Kidney (tissue), 14 donors: ENCODE data around the gene TRPM3. TPM values are rescaled to one million over a fixed set of nuclear protein-coding genes. Genes with fewer than 3 reads are reported as not detected.

ENCODE experiments used
- DNase-seq, 5 donors: peaks; one replicate each; pipeline ENCODE4 v3.0.0-alpha.2; 2013 to 2020
- FAIRE-seq: peaks from 2 replicates; lab custom pipeline; 2012; peaks lifted over from hg19 to GRCh38; lab: Jason Lieb, UNC
- H3K27ac ChIP-seq, 2 donors: one replicate each; pipeline ENCODE4 v1.7.0; 2013; ENCODE audit warnings: low read depth in 2 of 2, low read length in 2 of 2, inconsistent platforms in 1 of 2
- H3K27me3 ChIP-seq: one replicate; pipeline ENCODE4 v1.7.1; 2013; ENCODE audit warnings: low read length, inconsistent platforms; ENCODE audit not compliant: control insufficient read depth, insufficient read depth
- H3K36me3 ChIP-seq, 3 donors: one replicate each; pipeline versions ENCODE4 v1.7.0 to v1.7.1; 2013; ENCODE audit warnings: low read length in 3 of 3, control low read depth in 1 of 3, inconsistent platforms in 1 of 3; ENCODE audit not compliant: insufficient read depth in 3 of 3, control insufficient read depth in 2 of 3
- H3K4me1 ChIP-seq, 3 donors: one replicate each; pipeline versions ENCODE4 v1.7.0 to v1.7.1; 2013; ENCODE audit warnings: low read length in 3 of 3, inconsistent platforms in 1 of 3, low read depth in 1 of 3; ENCODE audit not compliant: control insufficient read depth in 2 of 3, insufficient read depth in 2 of 3
- H3K4me3 ChIP-seq, 3 donors: one replicate each; pipeline versions ENCODE4 v1.7.0 to v1.8.1; 2013; ENCODE audit warnings: low read length in 3 of 3, control low read depth in 1 of 3, inconsistent platforms in 1 of 3
- H3K9ac ChIP-seq, 3 donors: one replicate each; pipeline versions ENCODE4 v1.7.0 to v1.7.1; 2013; ENCODE audit warnings: low read length in 3 of 3, control low read depth in 1 of 3, inconsistent platforms in 1 of 3
- H3K9me3 ChIP-seq, 3 donors: one replicate each; pipeline versions ENCODE4 v1.7.0 to v1.7.1; 2013; ENCODE audit warnings: low read length in 3 of 3, control low read depth in 1 of 3, inconsistent platforms in 1 of 3; ENCODE audit not compliant: control insufficient read depth in 2 of 3, insufficient read depth in 1 of 3
- intact Hi-C: fragments of 100-400 bp; cut with DNase I; formaldehyde crosslinking; loops from one replicate; pipeline ENCODE4 v1.11.1; 2022
- polyA plus RNA-seq: library from polyadenylated mRNA; stranded (reverse); fragments of 350-450 nt; fragmentation: Illumina TruSeq; extraction: RNeasy Lipid Tissue Mini Kit (QIAGEN cat#74804); gene quantifications from one replicate; pipeline ENCODE4 v1.2.3, GENCODE V29; 2014; ENCODE audit warnings: low read depth, low replicate concordance; ENCODE audit not compliant: insufficient read depth
- total RNA-seq: library from RNA; stranded (reverse); fragmentation: NEBNext Ultra II Directional; extraction: Animal tissue kit (Norgen Biotek cat#: 25700); gene quantifications from one replicate; pipeline ENCODE4 v1.2.1, GENCODE V29; 2021
- TF ChIP-seq, protein P1 (sequence below): IDR thresholded peaks from 3 replicates; pipeline ENCODE4 v1.5.1; 2012; ENCODE audit warnings: mild to moderate bottlenecking, moderate library complexity, borderline replicate concordance; ENCODE audit not compliant: insufficient read depth; ENCODE audit errors: extremely low read depth
- donor health status: control.
- donor health status: control.
- donor health status: control.
- donor health status: control.
- donor health status: control.
- donor health status: DM: yes; HTN: yes; CAD: no.
- donor health status: Normal renal cell carcinoma (clear cell type).

Gene TRPM3
- total and polyA plus RNA-seq, 2 donors from 2014 or later, result 8.8 to 11.4 TPM

DNA sequence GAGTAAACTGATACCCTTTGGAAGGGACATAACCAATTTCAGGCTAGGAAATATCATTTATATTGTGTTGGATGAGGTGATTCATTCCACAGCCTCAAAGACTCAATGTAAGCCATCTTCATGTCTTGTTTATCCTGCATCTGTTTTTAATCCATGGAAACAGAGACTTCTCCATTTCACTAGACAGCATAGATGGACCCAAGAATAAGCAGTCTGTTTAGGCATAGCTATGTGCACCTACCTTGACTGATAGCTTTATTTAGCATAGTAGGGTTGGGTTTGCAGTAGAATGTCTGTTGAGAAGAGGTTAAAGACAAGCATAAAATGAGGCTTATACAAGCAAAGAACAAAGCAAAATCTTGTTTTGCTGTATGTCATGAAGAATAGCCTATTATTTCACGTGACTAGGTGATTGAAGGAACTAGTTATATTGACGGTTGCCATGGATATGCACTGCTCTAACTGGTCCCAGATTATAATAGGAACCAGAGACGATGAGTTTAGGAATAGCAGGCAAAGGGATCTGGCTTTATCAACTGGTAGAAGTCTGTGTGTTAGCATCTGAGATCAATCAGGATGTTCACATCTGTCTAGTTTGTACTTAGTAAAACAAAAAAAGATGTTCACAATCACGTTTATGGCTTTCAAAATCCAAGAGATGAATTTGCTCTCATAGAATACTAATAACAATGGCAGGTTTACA, 552.2 kb downstream of the TRPM3 start:
- Histone ChIP-seq H3K27me3 (no peaks in the 10 kb centered on the region), H3K27ac (no peak overlapping the region)

DNA sequence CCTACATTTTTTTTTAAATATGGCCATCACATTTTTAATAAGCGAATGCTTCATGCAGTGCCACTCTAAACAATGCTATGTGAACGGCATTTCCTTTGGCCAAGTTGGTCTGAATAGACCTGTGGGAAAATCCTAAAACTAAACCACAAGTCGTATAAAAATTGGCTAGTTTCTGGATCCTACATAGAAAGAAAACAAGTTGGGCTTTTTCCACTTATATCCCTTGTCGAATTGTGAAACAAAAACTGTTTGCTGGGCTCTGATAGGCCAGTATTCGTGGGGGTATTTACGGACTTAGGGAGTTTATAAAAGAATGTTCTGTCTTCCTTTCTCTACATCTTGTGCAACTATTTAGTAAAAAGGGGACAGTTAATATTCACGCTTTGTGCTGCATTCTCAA, 553.9 kb downstream of the TRPM3 start:
- intact Hi-C loops, result no loop called here
- DNase-seq, result no peak
- H3K4me3 ChIP-seq, result no peak overlapping the region
- no peaks in the 10 kb centered on the region for H3K9me3 ChIP-seq
- no peak overlapping the region for H3K9ac ChIP-seq
- H3K27ac ChIP-seq, result no peak overlapping the region
- TF ChIP-seq, protein P1, sequence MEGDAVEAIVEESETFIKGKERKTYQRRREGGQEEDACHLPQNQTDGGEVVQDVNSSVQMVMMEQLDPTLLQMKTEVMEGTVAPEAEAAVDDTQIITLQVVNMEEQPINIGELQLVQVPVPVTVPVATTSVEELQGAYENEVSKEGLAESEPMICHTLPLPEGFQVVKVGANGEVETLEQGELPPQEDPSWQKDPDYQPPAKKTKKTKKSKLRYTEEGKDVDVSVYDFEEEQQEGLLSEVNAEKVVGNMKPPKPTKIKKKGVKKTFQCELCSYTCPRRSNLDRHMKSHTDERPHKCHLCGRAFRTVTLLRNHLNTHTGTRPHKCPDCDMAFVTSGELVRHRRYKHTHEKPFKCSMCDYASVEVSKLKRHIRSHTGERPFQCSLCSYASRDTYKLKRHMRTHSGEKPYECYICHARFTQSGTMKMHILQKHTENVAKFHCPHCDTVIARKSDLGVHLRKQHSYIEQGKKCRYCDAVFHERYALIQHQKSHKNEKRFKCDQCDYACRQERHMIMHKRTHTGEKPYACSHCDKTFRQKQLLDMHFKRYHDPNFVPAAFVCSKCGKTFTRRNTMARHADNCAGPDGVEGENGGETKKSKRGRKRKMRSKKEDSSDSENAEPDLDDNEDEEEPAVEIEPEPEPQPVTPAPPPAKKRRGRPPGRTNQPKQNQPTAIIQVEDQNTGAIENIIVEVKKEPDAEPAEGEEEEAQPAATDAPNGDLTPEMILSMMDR, result no peak
- peaks cover 0 to 4% (median 2%) of the 10 kb centered on the region in 3 donors for H3K4me1 ChIP-seq
- H3K27me3 ChIP-seq, result no peaks in the 10 kb centered on the region
- peaks cover 0 to 2% (median 0%) of the 10 kb centered on the region in 3 donors for H3K36me3 ChIP-seq
- FAIRE-seq, result no peak

More for the DNA sequence above, 552.2 kb downstream of the TRPM3 start:
- intact Hi-C loops, result no loop called here
- Histone ChIP-seq H3K9ac (no peak overlapping the region), H3K36me3 (peaks cover 0 to 2% (median 0%) of the 10 kb centered on the region in 3 donors), H3K9me3 (no peaks in the 10 kb centered on the region), H3K4me3 (no peak overlapping the region), H3K4me1 (peaks cover 0 to 7% (median 6%) of the 10 kb centered on the region in 3 donors)
- TF ChIP-seq, protein P1, result no peak
- DNase-seq, result no peak
- FAIRE-seq, result no peak

DNA sequence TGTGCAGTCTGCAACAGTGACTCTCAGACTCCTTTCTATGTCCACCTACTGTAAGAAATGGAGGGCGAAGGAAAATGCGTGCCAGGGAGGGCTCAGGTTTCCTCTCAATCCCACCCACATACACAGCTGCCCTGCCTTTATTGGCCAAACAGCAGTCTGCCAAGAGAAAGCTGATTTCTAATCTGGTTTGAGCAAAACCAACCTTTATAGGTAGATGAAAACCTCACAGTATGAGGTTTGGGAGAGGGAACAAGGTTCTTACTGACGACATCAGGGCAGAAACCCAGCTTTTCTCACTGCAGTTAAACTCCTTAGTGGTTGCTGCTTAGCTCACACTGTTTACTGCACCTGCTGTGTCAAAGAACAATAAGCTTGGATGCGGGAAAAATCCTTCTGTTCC, 554.7 kb downstream of the TRPM3 start:
- DNase-seq, result peak in 2 of 5 donors; percentile 29 to 40
- Histone ChIP-seq H3K27me3 (no peaks in the 10 kb centered on the region), H3K27ac (no peak overlapping the region), H3K9ac (no peak overlapping the region), H3K4me1 (peaks cover 0 to 4% (median 2%) of the 10 kb centered on the region in 3 donors), H3K36me3 (peaks cover 0 to 2% (median 0%) of the 10 kb centered on the region in 3 donors), H3K4me3 (no peak overlapping the region), H3K9me3 (no peaks in the 10 kb centered on the region)
- intact Hi-C loops, result no loop called here
- no peak for FAIRE-seq
- TF ChIP-seq, protein P1, result no peak

DNA sequence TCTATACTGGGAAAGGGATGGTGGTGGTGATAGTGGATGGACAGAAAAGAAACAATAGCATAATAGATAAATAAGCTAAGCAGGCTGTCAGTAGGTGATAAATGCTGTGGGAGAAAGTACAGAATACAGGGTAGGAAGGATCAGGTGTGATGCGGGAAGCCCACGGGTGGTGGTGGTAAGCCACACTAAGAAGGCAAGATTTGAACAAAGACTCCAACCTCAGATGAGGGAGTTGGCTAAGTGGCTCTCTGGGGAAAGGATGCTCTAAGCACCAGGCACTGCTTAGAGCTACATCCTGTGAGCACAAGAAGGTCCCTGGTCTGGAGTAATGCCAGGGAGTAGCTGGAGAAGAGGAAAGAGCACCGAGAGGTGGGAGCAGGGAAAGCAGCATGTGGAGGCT, 555.4 kb downstream of the TRPM3 start:
- Histone ChIP-seq H3K27me3 (no peaks in the 10 kb centered on the region), H3K9me3 (no peaks in the 10 kb centered on the region), H3K4me3 (no peak overlapping the region), H3K27ac (no peak overlapping the region), H3K36me3 (peaks cover 0 to 2% (median 0%) of the 10 kb centered on the region in 3 donors), H3K4me1 (peaks cover 0 to 4% (median 2%) of the 10 kb centered on the region in 3 donors), H3K9ac (no peak overlapping the region)
- DNase-seq, result no peak
- intact Hi-C loops, result no loop called here
- FAIRE-seq, result no peak
- TF ChIP-seq, protein P1, result no peak
